ENCODE results near the gene PUM2.

GRCh38 chr2:20372896-20373640, 22.4 kb upstream of the PUM2 start:
- TF ChIP-seq MAX (IDR thresholded peaks at IDR 0.05) (no peak), CTCF (IDR thresholded peaks at IDR 0.05 in 2 of 3, conservative IDR thresholded peaks at IDR 0.05 in 1 of 3; ENCODE audit: borderline replicate concordance in 1 of 3, insufficient read depth in 1 of 3, low read depth in 2 of 3, low read length in 2 of 3) (no peak), EGR1 (IDR thresholded peaks at IDR 0.05; ENCODE audit: low read depth) (no peak), YY1 (IDR thresholded peaks at IDR 0.05; ENCODE audit: extremely low read depth, insufficient replicate concordance, low read depth, low read length) (no peak), ELF1 (IDR thresholded peaks at IDR 0.05; ENCODE audit: borderline replicate concordance, low read depth) (no peak), EZH2 (IDR thresholded peaks at IDR 0.05) (no peak), FOSL1 (IDR thresholded peaks at IDR 0.05; ENCODE audit: low read depth) (no peak), ZFX (IDR thresholded peaks at IDR 0.05) (no peak), EZH2phosphoT487 (IDR thresholded peaks at IDR 0.05; ENCODE audit: borderline replicate concordance) (no peak), REST (IDR thresholded peaks at IDR 0.05; ENCODE audit: low read depth) (no peak), POLR2A (IDR thresholded peaks at IDR 0.05; ENCODE audit: borderline replicate concordance, extremely low read depth, insufficient read depth, insufficient read length) (no peak), POLR2AphosphoS5 (IDR thresholded peaks at IDR 0.05; ENCODE audit: low read depth, low read length) (no peak), SRF (IDR thresholded peaks at IDR 0.05; ENCODE audit: low read depth) (no peak)

Measured in HCT116 (cell line).